GM18502 (cell line): ENCODE measurements around the gene IFI27L2.
"Not testable (repeated sequence)": the region's sequence is repeated elsewhere in the genome, so short reads cannot be mapped to it uniquely, and the experiment has no call there.

Experiments used
- ATAC-seq: cut with Tn5 transposase; IDR thresholded peaks from one replicate; pipeline ENCODE4 v1.9.1; 2021; ENCODE audit warnings: mild to moderate bottlenecking; ENCODE audit not compliant: unreplicated experiment, poor library complexity

IFI27L2 gene

GRCh38 chr14:94129111-94129757, at the start of gene IFI27L2:
Gene IFI27L2 (minus strand): TSS chr14:94129604. CDS start chr14:94129564, 40 bp downstream.
- ATAC-seq, result peak; percentile 97

GRCh38 chr14:94177806-94178205, 48.4 kb upstream of the IFI27L2 start:
- no peak for ATAC-seq

- ATAC-seq, result no peak
These were observed 47.4 kb upstream of the IFI27L2 start for GRCh38 chr14:94176808-94177207.

GRCh38 chr14:94175747-94176146, 46.3 kb upstream of the IFI27L2 start:
- no peak for ATAC-seq

- ATAC-seq, result no peak
These were observed 45.8 kb upstream of the IFI27L2 start for GRCh38 chr14:94175011-94175745.

- ATAC-seq, result no peak
These were observed 45.2 kb upstream of the IFI27L2 start for GRCh38 chr14:94174604-94175010.

- peak; percentile 88 for ATAC-seq
These were observed 44.6 kb upstream of the IFI27L2 start, which contains the start of gene PPP4R4 for GRCh38 chr14:94173885-94174603. Gene PPP4R4 (plus strand): TSS chr14:94174322. CDS start chr14:94174466, 144 bp downstream.

GRCh38 chr14:94173471-94173884, 44.1 kb upstream of the IFI27L2 start:
- no peak for ATAC-seq

GRCh38 chr14:94172545-94172944, 43.1 kb upstream of the IFI27L2 start:
- ATAC-seq, result no peak

- ATAC-seq, result no peak
These were observed 41.8 kb upstream of the IFI27L2 start for GRCh38 chr14:94171208-94171607.

- no peak for ATAC-seq
These were observed 40.7 kb upstream of the IFI27L2 start for GRCh38 chr14:94170136-94170535.

GRCh38 chr14:94165744-94166143, 36.3 kb upstream of the IFI27L2 start:
- ATAC-seq, result no peak

- no peak for ATAC-seq
These were observed 35.5 kb upstream of the IFI27L2 start for GRCh38 chr14:94164685-94165431.

GRCh38 chr14:94163796-94164195, 34.4 kb upstream of the IFI27L2 start:
- ATAC-seq, result no peak

GRCh38 chr14:94162466-94162865, 33.1 kb upstream of the IFI27L2 start:
- no peak for ATAC-seq

GRCh38 chr14:94161981-94162380, 32.6 kb upstream of the IFI27L2 start:
- no peak for ATAC-seq

GRCh38 chr14:94161058-94161457, 31.7 kb upstream of the IFI27L2 start:
- no peak for ATAC-seq

GRCh38 chr14:94158239-94158883, 29.0 kb upstream of the IFI27L2 start:
- ATAC-seq, result no peak

GRCh38 chr14:94157197-94157596, 27.8 kb upstream of the IFI27L2 start:
- ATAC-seq, result no peak

GRCh38 chr14:94156143-94156542, 26.7 kb upstream of the IFI27L2 start:
- not testable (repeated sequence) for ATAC-seq
